ENCODE data around the gene SNX25.

GRCh38 chr4:185343726-185344581 lies 134.6 kb downstream of the SNX25 start:
- no peak for TF ChIP-seq CTCF (IDR thresholded peaks at IDR 0.05)
- TF ChIP-seq EZH2 (IDR thresholded peaks at IDR 0.05; ENCODE audit: borderline replicate concordance, insufficient read depth, low read depth, low read length, poor library complexity, severe bottlenecking) = no peak

All from B cell (primary cell).